Colonic mucosa (tissue), 4 donors: Measurements from ENCODE around the gene RPS4Y2. TPM values are rescaled to one million over a fixed set of nuclear protein-coding genes. Genes with fewer than 3 reads are reported as not detected.

Experiments
- DNase-seq: peaks from one replicate; pipeline ENCODE4 v3.0.0-alpha.2; 2020
- H3K27ac ChIP-seq: fragments of 200-600 bp; one replicate; pipeline ENCODE4 v1.8.0; 2021
- H3K27me3 ChIP-seq: fragments of 200-600 bp; one replicate; pipeline ENCODE4 v1.8.0; 2021
- H3K36me3 ChIP-seq: fragments of 200-600 bp; one replicate; pipeline ENCODE4 v1.8.0; 2021
- H3K4me1 ChIP-seq: fragments of 200-600 bp; one replicate; pipeline ENCODE4 v1.8.0; 2021; ENCODE audit warnings: mild to moderate bottlenecking
- H3K4me3 ChIP-seq: fragments of 200-600 bp; one replicate; pipeline ENCODE4 v1.8.0; 2021
- H3K9ac ChIP-seq, 2 donors: one replicate each; pipeline ENCODE4 v1.7.0; 2013; ENCODE audit warnings: control low read depth in 2 of 2, low read depth in 2 of 2, low read length in 2 of 2
- H3K9me3 ChIP-seq: fragments of 200-600 bp; one replicate; pipeline ENCODE4 v1.8.0; 2021
- intact Hi-C: fragments of 100-400 bp; cut with DNase I; formaldehyde crosslinking; loops from one replicate; pipeline ENCODE4 v1.14.1; 2022
- total RNA-seq, 2 donors: library from RNA; stranded (reverse); fragmentation: NEBNext Ultra II Directional in 1 of 2; extraction: Animal tissue kit (Norgen Biotek cat#: 25700) in 1 of 2; gene quantifications; one replicate each; pipeline ENCODE4 v1.2.1, GENCODE V29; 2021
- TF ChIP-seq, protein P1 (sequence below): fragments of 200-600 bp; IDR thresholded peaks from one replicate; pipeline ENCODE4 v1.8.0; 2022; ENCODE audit warnings: antibody characterized with exemption, mild to moderate bottlenecking
- donor health status: healthy.
- donor health status: DM: no; HTN: no; CAD: no.
- donor health status: DM: no; HTN: no; CAD: no.

RPS4Y2 gene
- total RNA-seq, 2 donors from 2014 or later = not detected

- no peak overlapping the region for H3K27ac ChIP-seq
- intact Hi-C loops = no loop called here
- no peak for DNase-seq
- TF ChIP-seq, protein P1, sequence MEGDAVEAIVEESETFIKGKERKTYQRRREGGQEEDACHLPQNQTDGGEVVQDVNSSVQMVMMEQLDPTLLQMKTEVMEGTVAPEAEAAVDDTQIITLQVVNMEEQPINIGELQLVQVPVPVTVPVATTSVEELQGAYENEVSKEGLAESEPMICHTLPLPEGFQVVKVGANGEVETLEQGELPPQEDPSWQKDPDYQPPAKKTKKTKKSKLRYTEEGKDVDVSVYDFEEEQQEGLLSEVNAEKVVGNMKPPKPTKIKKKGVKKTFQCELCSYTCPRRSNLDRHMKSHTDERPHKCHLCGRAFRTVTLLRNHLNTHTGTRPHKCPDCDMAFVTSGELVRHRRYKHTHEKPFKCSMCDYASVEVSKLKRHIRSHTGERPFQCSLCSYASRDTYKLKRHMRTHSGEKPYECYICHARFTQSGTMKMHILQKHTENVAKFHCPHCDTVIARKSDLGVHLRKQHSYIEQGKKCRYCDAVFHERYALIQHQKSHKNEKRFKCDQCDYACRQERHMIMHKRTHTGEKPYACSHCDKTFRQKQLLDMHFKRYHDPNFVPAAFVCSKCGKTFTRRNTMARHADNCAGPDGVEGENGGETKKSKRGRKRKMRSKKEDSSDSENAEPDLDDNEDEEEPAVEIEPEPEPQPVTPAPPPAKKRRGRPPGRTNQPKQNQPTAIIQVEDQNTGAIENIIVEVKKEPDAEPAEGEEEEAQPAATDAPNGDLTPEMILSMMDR = no peak
- H3K4me1 ChIP-seq = no peaks in the 10 kb centered on the region
- H3K9ac ChIP-seq = no peak overlapping the region
- no peaks in the 10 kb centered on the region for H3K36me3 ChIP-seq
- H3K9me3 ChIP-seq = no peaks in the 10 kb centered on the region
- H3K4me3 ChIP-seq = no peak overlapping the region
- H3K27me3 ChIP-seq = no peaks in the 10 kb centered on the region
Observed at GRCh38 chrY:20740609-20741008, 15.3 kb upstream of the RPS4Y2 start.

- DNase-seq = no peak
- TF ChIP-seq, protein P1 = no peak
- H3K4me1 ChIP-seq = no peaks in the 10 kb centered on the region
- no peaks in the 10 kb centered on the region for H3K27me3 ChIP-seq
- no peak overlapping the region for H3K9ac ChIP-seq
- no peak overlapping the region for H3K4me3 ChIP-seq
- no peak overlapping the region for H3K27ac ChIP-seq
- no peaks in the 10 kb centered on the region for H3K9me3 ChIP-seq
- intact Hi-C loops = no loop called here
- no peaks in the 10 kb centered on the region for H3K36me3 ChIP-seq
Observed at GRCh38 chrY:20745060-20745459, 10.8 kb upstream of the RPS4Y2 start.

DNA sequence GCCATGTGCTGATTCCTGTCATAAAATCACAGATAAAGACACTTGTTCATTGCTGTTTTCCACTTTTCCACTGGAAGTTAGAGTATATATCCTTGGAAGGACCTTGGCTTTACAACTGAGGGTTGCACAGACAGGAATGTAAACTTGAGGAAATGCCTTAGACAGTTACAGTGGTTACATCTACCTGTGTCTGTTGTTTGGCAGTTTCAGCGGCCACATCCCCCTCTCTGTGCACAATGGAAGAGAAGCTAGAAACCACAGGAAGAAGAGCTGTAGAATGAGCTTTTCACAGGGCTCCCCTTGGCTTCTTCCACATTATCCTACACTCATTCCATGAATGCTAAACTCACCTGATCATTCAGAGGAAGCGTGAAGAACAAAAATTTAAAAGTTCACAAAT lies 9.0 kb upstream of the RPS4Y2 start:
- no peak overlapping the region for H3K4me3 ChIP-seq
- no peak for DNase-seq

GRCh38 chrY:20763869-20764268 lies 8.0 kb downstream of the RPS4Y2 start:
- Histone ChIP-seq H3K9me3 (no peaks in the 10 kb centered on the region), H3K4me3 (no peak overlapping the region), H3K27ac (no peak overlapping the region), H3K36me3 (no peaks in the 10 kb centered on the region), H3K4me1 (no peaks in the 10 kb centered on the region), H3K9ac (no peak overlapping the region), H3K27me3 (no peaks in the 10 kb centered on the region)
- intact Hi-C loops = no loop called here
- TF ChIP-seq, protein P1 = no peak
- DNase-seq = no peak

More for the DNA sequence above, 9.0 kb upstream of the RPS4Y2 start:
- Histone ChIP-seq H3K27ac (no peak overlapping the region), H3K9ac (no peak overlapping the region), H3K9me3 (no peaks in the 10 kb centered on the region), H3K27me3 (no peaks in the 10 kb centered on the region), H3K36me3 (no peaks in the 10 kb centered on the region), H3K4me1 (no peaks in the 10 kb centered on the region)
- TF ChIP-seq, protein P1 = no peak
- intact Hi-C loops = no loop called here

DNA sequence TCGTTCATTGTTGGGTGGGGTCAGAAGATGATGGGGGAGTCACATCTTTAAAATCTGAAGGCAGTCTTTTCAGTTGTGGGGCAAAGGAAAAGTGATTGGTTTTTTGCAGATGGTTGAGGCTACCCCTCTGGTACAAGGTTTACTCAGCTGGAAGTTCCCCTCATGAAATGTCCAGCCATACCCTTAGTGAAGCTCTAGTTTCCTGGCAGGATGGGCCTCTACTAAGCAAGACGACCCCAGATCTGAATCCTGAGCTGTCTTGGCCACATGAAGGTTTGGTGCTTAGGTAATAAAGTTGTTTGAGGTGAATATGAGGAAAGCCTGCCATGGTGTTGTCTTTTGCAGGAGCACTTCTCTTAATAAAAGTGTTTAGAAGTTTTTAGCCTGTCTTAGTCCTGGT lies 9.2 kb downstream of the RPS4Y2 start:
- H3K9me3 ChIP-seq = no peaks in the 10 kb centered on the region
- DNase-seq = no peak
- no peaks in the 10 kb centered on the region for H3K4me1 ChIP-seq
- H3K9ac ChIP-seq = no peak overlapping the region
- no peaks in the 10 kb centered on the region for H3K36me3 ChIP-seq
- no peak overlapping the region for H3K4me3 ChIP-seq
- TF ChIP-seq, protein P1 = no peak
- no peak overlapping the region for H3K27ac ChIP-seq
- intact Hi-C loops = no loop called here
- no peaks in the 10 kb centered on the region for H3K27me3 ChIP-seq

GRCh38 chrY:20770755-20771154 lies 14.8 kb downstream of the RPS4Y2 start:
- no peak for DNase-seq
- intact Hi-C loops = no loop called here

More at GRCh38 chrY:20770755-20771154, 14.8 kb downstream of the RPS4Y2 start:
- H3K9me3 ChIP-seq = no peaks in the 10 kb centered on the region
- H3K36me3 ChIP-seq = no peaks in the 10 kb centered on the region
- no peak overlapping the region for H3K9ac ChIP-seq
- TF ChIP-seq, protein P1 = no peak
- H3K4me1 ChIP-seq = no peaks in the 10 kb centered on the region
- no peak overlapping the region for H3K27ac ChIP-seq
- no peak overlapping the region for H3K4me3 ChIP-seq
- H3K27me3 ChIP-seq = no peaks in the 10 kb centered on the region
